ENCODE data around the gene PSMA4.

DNA sequence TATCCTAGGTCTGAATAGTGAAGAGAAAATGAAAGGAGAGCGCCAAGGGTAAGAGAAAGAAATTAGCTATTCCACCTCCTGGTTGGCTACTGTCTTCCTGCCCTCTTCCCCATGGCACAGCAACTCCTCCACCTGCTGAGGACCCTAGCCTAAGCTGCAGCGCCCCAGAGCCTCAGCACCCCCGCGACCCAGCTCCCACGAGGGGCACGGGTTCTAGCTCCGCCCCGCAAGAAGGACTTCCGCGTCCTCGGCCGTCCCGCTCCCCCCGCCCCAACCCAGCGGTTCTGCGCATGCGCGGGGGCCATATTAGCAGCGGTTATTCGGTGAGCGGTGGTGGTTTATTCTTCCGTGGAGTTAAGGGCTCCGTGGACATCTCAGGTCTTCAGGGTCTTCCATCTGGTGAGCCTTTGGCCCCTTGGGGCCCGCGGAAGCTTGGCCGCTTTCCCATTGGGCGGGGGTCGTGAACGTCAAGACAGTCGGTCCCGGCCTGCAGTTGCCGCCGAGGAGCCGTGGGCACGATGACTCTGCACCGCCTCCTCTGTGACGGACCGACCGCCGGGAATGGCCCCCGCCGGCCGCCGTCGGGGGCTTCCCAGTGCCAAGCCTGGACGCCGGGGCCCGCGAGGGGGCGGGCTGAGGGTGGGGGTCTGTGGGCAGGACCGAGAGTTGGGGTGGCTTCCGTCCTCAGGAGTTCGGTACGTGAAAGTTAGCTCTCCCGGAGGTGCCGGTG lies at the start of gene PSMA4:
- TF ChIP-seq POLR2A (IDR thresholded peaks at IDR 0.05; ENCODE audit: low read depth, low read length) (peak; percentile 91), POLR2AphosphoS5 (IDR thresholded peaks at IDR 0.05; ENCODE audit: low read depth, low read length) (peak; percentile 83), TAF1 (IDR thresholded peaks at IDR 0.05; ENCODE audit: low read depth, low read length) (peak; percentile 75; the same call in 1 of the 2 replicates), SPI1 (IDR thresholded peaks at IDR 0.05; ENCODE audit: low read depth, low read length) (no peak), POU2F2 (IDR thresholded peaks at IDR 0.05; ENCODE audit: low read depth, low read length) (peak; percentile 65; the same call in 1 of the 2 replicates)

Data from GM12891 (cell line).